HEK293T (cell line): Measurements from ENCODE around the gene LAMA1.

ENCODE experiments used
- CTCF ChIA-PET: fragments of 350-600 bp; formaldehyde crosslinking; extraction: SDS; loops from one replicate; lab custom pipeline; 2021; ENCODE audit warnings: antibody characterized with exemption, inconsistent platforms; lab: Yijun Ruan, JAX
- POLR2A ChIA-PET: fragments of 350-600 bp; formaldehyde crosslinking; extraction: SDS; loops from one replicate; lab custom pipeline; 2020; ENCODE audit warnings: antibody characterized with exemption, inconsistent platforms; lab: Yijun Ruan, JAX
- DNase-seq: peaks from one replicate; pipeline ENCODE4 v3.0.0; 2012; ENCODE audit warnings: mixed read lengths; ENCODE audit errors: extremely low spot score
- ARNT ChIP-seq: fragments of 450-650 bp; IDR thresholded peaks from 2 replicates; pipeline ENCODE4 v1.6.1; 2017; ENCODE audit warnings: mild to moderate bottlenecking
- BHLHE40 ChIP-seq: fragments of 450-650 bp; IDR thresholded peaks from 2 replicates; pipeline ENCODE4 v1.6.1; 2016; ENCODE audit warnings: mild to moderate bottlenecking, moderate library complexity, borderline replicate concordance
- CTBP1 ChIP-seq: fragments of 450-650 bp; IDR thresholded peaks from 2 replicates; pipeline ENCODE4 v1.6.1; 2016; ENCODE audit warnings: borderline replicate concordance
- ELF4 ChIP-seq: fragments of 450-650 bp; IDR thresholded peaks from 2 replicates; pipeline ENCODE4 v1.6.1; 2017; ENCODE audit warnings: antibody characterized with exemption
- FOXA1 ChIP-seq: fragments of 450-650 bp; IDR thresholded peaks from 2 replicates; pipeline ENCODE4 v1.6.1; 2016; ENCODE audit warnings: mild to moderate bottlenecking
- FOXK2 ChIP-seq: fragments of 450-650 bp; IDR thresholded peaks from 2 replicates; pipeline ENCODE4 v1.6.1; 2016; ENCODE audit warnings: mild to moderate bottlenecking
- FOXM1 ChIP-seq: fragments of 450-650 bp; IDR thresholded peaks from 2 replicates; pipeline ENCODE4 v1.6.1; 2017; ENCODE audit warnings: mild to moderate bottlenecking, borderline replicate concordance
- HDGF ChIP-seq: fragments of 450-650 bp; IDR thresholded peaks from 2 replicates; pipeline ENCODE4 v1.6.1; 2017; ENCODE audit warnings: antibody characterized with exemption, borderline replicate concordance
- L3MBTL2 ChIP-seq: fragments of 450-650 bp; conservative IDR thresholded peaks from 2 replicates; pipeline ENCODE4 v1.6.1; 2016; ENCODE audit warnings: mild to moderate bottlenecking
- LEF1 ChIP-seq: fragments of 450-650 bp; IDR thresholded peaks from 2 replicates; pipeline ENCODE4 v1.6.1; 2017; ENCODE audit warnings: mild to moderate bottlenecking, borderline replicate concordance
- NFRKB ChIP-seq: fragments of 450-650 bp; IDR thresholded peaks from 2 replicates; pipeline ENCODE4 v1.6.1; 2016; ENCODE audit warnings: mild to moderate bottlenecking, moderate library complexity
- PKNOX1 ChIP-seq: fragments of 450-650 bp; IDR thresholded peaks from 2 replicates; pipeline ENCODE4 v1.6.1; 2016
- SP1 ChIP-seq: fragments of 450-650 bp; IDR thresholded peaks from 2 replicates; pipeline ENCODE4 v1.6.1; 2017
- SUZ12 ChIP-seq: fragments of 450-650 bp; IDR thresholded peaks from 2 replicates; pipeline ENCODE4 v1.6.1; 2016; ENCODE audit warnings: mild to moderate bottlenecking
- TARDBP ChIP-seq: fragments of 450-650 bp; IDR thresholded peaks from 2 replicates; pipeline ENCODE4 v1.6.1; 2016
- ZNF384 ChIP-seq: fragments of 450-650 bp; IDR thresholded peaks from 2 replicates; pipeline ENCODE4 v1.6.1; 2016

Gene LAMA1

GRCh38 chr18:7072593-7072992 is 45.0 kb downstream of the LAMA1 start:
- no peak for DNase-seq
- POLR2A ChIA-PET = no interaction called here
- no peak for TF ChIP-seq FOXM1
- TF ChIP-seq ARNT = no peak
- TF ChIP-seq ELF4 = no peak
- no peak for TF ChIP-seq ZNF384
- no peak for TF ChIP-seq TARDBP
- TF ChIP-seq SUZ12 = no peak
- no peak for TF ChIP-seq FOXK2
- no peak for TF ChIP-seq LEF1
- TF ChIP-seq SP1 = no peak
- no peak for TF ChIP-seq CTBP1
- TF ChIP-seq L3MBTL2 = no peak
- no peak for TF ChIP-seq BHLHE40
- TF ChIP-seq FOXA1 = no peak
- no peak for TF ChIP-seq PKNOX1
- TF ChIP-seq HDGF = no peak
- CTCF ChIA-PET = no interaction called here

- no peak for DNase-seq
- ChIA-PET POLR2A (no interaction called here), CTCF (no interaction called here)
- TF ChIP-seq ELF4 (no peak), SP1 (no peak), PKNOX1 (no peak), ZNF384 (no peak), HDGF (no peak), ARNT (no peak), FOXK2 (no peak), FOXA1 (no peak)
Observed at GRCh38 chr18:7071600-7071999, 46.0 kb downstream of the LAMA1 start.

GRCh38 chr18:7070466-7070865 is 47.1 kb downstream of the LAMA1 start:
- no peak for TF ChIP-seq LEF1
- no peak for TF ChIP-seq SP1
- TF ChIP-seq ARNT = no peak
- TF ChIP-seq NFRKB = no peak
- TF ChIP-seq FOXK2 = no peak
- no peak for TF ChIP-seq ZNF384
- no peak for TF ChIP-seq TARDBP
- TF ChIP-seq SUZ12 = no peak
- TF ChIP-seq ELF4 = no peak
- TF ChIP-seq L3MBTL2 = no peak
- TF ChIP-seq FOXA1 = no peak
- TF ChIP-seq BHLHE40 = no peak
- TF ChIP-seq CTBP1 = no peak
- no peak for TF ChIP-seq HDGF
- TF ChIP-seq PKNOX1 = no peak
- no peak for TF ChIP-seq FOXM1
- ChIA-PET POLR2A (no interaction called here), CTCF (interaction anchor here (0.8 kb wide), 1 partner anchor 150 kb away, joined by 3 read pairs; no protein-coding TSS in a partner anchor)
- DNase-seq = no peak

GRCh38 chr18:7068871-7069590 is 48.6 kb downstream of the LAMA1 start:
- CTCF ChIA-PET = interaction anchor here (0.7 kb wide), 1 partner anchor 108 kb away, joined by 3 read pairs; no protein-coding TSS in a partner anchor
- POLR2A ChIA-PET = no interaction called here
- no peak for TF ChIP-seq L3MBTL2
- no peak for DNase-seq

GRCh38 chr18:7066965-7067555 is 50.5 kb downstream of the LAMA1 start:
- TF ChIP-seq PKNOX1 = no peak
- no peak for TF ChIP-seq LEF1
- TF ChIP-seq CTBP1 = no peak
- TF ChIP-seq FOXM1 = no peak
- no peak for TF ChIP-seq SP1
- TF ChIP-seq ZNF384 = no peak
- TF ChIP-seq BHLHE40 = no peak
- no peak for TF ChIP-seq ARNT
- no peak for TF ChIP-seq HDGF
- TF ChIP-seq ELF4 = no peak
- no peak for TF ChIP-seq FOXK2
- TF ChIP-seq TARDBP = no peak
- TF ChIP-seq SUZ12 = no peak
- TF ChIP-seq FOXA1 = no peak
- no peak for TF ChIP-seq L3MBTL2
- ChIA-PET CTCF (no interaction called here), POLR2A (no interaction called here)
- no peak for DNase-seq
